Measurements from ENCODE around the gene PNPLA1. TPM values are rescaled to one million over a fixed set of nuclear protein-coding genes. Genes with fewer than 3 reads are reported as not detected.

Gene PNPLA1
- total RNA-seq, 1 experiment from 2014 or later: not detected

GRCh38 chr6:36309900-36310299 is 40.0 kb downstream of the PNPLA1 start (continued):
- TF ChIP-seq MAX (CRISPR knock-in tag; IDR thresholded peaks at IDR 0.05) (no peak), ZNF425 (CRISPR knock-in tag; conservative IDR thresholded peaks at IDR 0.05) (no peak)

- CTCF ChIA-PET: interaction anchor here (0.9 to 2.5 kb wide), 3 partner anchors 11 to 47 kb away, joined by 3 to 13 read pairs (median 5); no protein-coding TSS in a partner anchor
- no peaks in the 10 kb centered on the region for H3K36me3 Mint-ChIP-seq
- peaks cover 5% of the 10 kb centered on the region for H3K4me1 Mint-ChIP-seq
- DNase-seq (ENCODE audit: low spot score) (no peak), ATAC-seq (no peak)
- peaks cover 9% of the 10 kb centered on the region for H3K9me3 Mint-ChIP-seq
- no peak overlapping the region for H3K4me3 Mint-ChIP-seq
- H3K27ac Mint-ChIP-seq: no peak overlapping the region
- no peaks in the 10 kb centered on the region for H3K27me3 Mint-ChIP-seq (ENCODE audit: low read depth)
- POLR2A ChIA-PET: no interaction called here
- TF ChIP-seq NR2C2 (CRISPR knock-in tag; IDR thresholded peaks at IDR 0.05): no peak
- no peak for TF ChIP-seq ZNF671 (CRISPR knock-in tag; IDR thresholded peaks at IDR 0.05)
- no peak for TF ChIP-seq SMAD3 (CRISPR knock-in tag; IDR thresholded peaks at IDR 0.05; ENCODE audit: borderline replicate concordance)
- TF ChIP-seq MAX (CRISPR knock-in tag; IDR thresholded peaks at IDR 0.05): no peak
- TF ChIP-seq TCF7 (CRISPR knock-in tag; IDR thresholded peaks at IDR 0.05; ENCODE audit: low read depth): no peak
- TF ChIP-seq SMAD4 (CRISPR knock-in tag; IDR thresholded peaks at IDR 0.05): no peak
- TF ChIP-seq E2F4 (CRISPR knock-in tag; IDR thresholded peaks at IDR 0.05; ENCODE audit: borderline replicate concordance, low read depth): no peak
- TF ChIP-seq JAZF1 (CRISPR knock-in tag; IDR thresholded peaks at IDR 0.05): no peak
- TF ChIP-seq ZBTB21 (CRISPR knock-in tag; IDR thresholded peaks at IDR 0.05; ENCODE audit: borderline replicate concordance): no peak
- TF ChIP-seq PREB (CRISPR knock-in tag; IDR thresholded peaks at IDR 0.05; ENCODE audit: borderline replicate concordance): no peak
- no peak for TF ChIP-seq ZSCAN18 (CRISPR knock-in tag; IDR thresholded peaks at IDR 0.05)
- no peak for TF ChIP-seq NR1H2 (CRISPR knock-in tag; IDR thresholded peaks at IDR 0.05)
- no peak for TF ChIP-seq ZNF396 (CRISPR knock-in tag; IDR thresholded peaks at IDR 0.05; ENCODE audit: borderline replicate concordance)
- TF ChIP-seq NFE2L1 (CRISPR knock-in tag; IDR thresholded peaks at IDR 0.05): no peak
- TF ChIP-seq CBFB (CRISPR knock-in tag; IDR thresholded peaks at IDR 0.05; ENCODE audit: low read depth): no peak
- no peak for TF ChIP-seq ZNF317 (CRISPR knock-in tag; IDR thresholded peaks at IDR 0.05; ENCODE audit: borderline replicate concordance, low read depth)
Measured at GRCh38 chr6:36312854-36313648, 43.2 kb downstream of the PNPLA1 start.

All from WTC11 (cell line).